ENCODE results near the gene GCFC2. TPM values are rescaled to one million over a fixed set of nuclear protein-coding genes. Genes with fewer than 3 reads are reported as not detected.

GCFC2 gene
- total and polyA plus RNA-seq, 12 donors = 12.4 to 52.9 (median 24.1) TPM

- Histone ChIP-seq H3K36me3 (replicated peaks in 1 of 2) (no peaks in the 10 kb centered on the region), H3K4me1 (replicated peaks in 1 of 2) (no peaks in the 10 kb centered on the region), H3K27ac (no peak overlapping the region), H3K9me3 (replicated peaks in 1 of 3) (no peaks in the 10 kb centered on the region), H3K27me3 (no peaks in the 10 kb centered on the region), H3K4me3 (no peak overlapping the region)
- TF ChIP-seq, protein P1, sequence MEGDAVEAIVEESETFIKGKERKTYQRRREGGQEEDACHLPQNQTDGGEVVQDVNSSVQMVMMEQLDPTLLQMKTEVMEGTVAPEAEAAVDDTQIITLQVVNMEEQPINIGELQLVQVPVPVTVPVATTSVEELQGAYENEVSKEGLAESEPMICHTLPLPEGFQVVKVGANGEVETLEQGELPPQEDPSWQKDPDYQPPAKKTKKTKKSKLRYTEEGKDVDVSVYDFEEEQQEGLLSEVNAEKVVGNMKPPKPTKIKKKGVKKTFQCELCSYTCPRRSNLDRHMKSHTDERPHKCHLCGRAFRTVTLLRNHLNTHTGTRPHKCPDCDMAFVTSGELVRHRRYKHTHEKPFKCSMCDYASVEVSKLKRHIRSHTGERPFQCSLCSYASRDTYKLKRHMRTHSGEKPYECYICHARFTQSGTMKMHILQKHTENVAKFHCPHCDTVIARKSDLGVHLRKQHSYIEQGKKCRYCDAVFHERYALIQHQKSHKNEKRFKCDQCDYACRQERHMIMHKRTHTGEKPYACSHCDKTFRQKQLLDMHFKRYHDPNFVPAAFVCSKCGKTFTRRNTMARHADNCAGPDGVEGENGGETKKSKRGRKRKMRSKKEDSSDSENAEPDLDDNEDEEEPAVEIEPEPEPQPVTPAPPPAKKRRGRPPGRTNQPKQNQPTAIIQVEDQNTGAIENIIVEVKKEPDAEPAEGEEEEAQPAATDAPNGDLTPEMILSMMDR (IDR thresholded peaks at IDR 0.05) = no peak
- no peak for TF ChIP-seq POLR2A (IDR thresholded peaks at IDR 0.05)
- intact Hi-C loops (cut with DNase I) = no loop called here
- no peak for DNase-seq
- WGBS, 4 donors = 80 to 84% (median 81%) methylated on average over 6 of the region's 6 CpGs
Observed at GRCh38 chr2:75728614-75729419, 18.1 kb upstream of the GCFC2 start.

- H3K27ac ChIP-seq = no peak overlapping the region
Observed at GRCh38 chr2:75722687-75723086, 12.0 kb upstream of the GCFC2 start.

GRCh38 chr2:75720525-75720924, 9.8 kb upstream of the GCFC2 start:
- intact Hi-C loops (cut with DNase I) = no loop called here
- DNase-seq = no peak
- H3K4me3 ChIP-seq = no peak overlapping the region
- WGBS, 4 donors = 83 to 96% (median 86%) methylated on average over 1 of the region's 1 CpG
- no peaks in the 10 kb centered on the region for H3K27me3 ChIP-seq
- H3K9me3 ChIP-seq (replicated peaks in 1 of 3) = no peaks in the 10 kb centered on the region
- no peaks in the 10 kb centered on the region for H3K36me3 ChIP-seq (replicated peaks in 1 of 2)
- no peak for TF ChIP-seq POLR2A (IDR thresholded peaks at IDR 0.05)
- TF ChIP-seq, protein P1 (IDR thresholded peaks at IDR 0.05) = no peak
- no peak overlapping the region for H3K27ac ChIP-seq
- no peaks in the 10 kb centered on the region for H3K4me1 ChIP-seq (replicated peaks in 1 of 2)

More at GRCh38 chr2:75722687-75723086, 12.0 kb upstream of the GCFC2 start:
- intact Hi-C loops (cut with DNase I) = no loop called here
- no peak overlapping the region for H3K4me3 ChIP-seq
- no peaks in the 10 kb centered on the region for H3K9me3 ChIP-seq (replicated peaks in 1 of 3)
- DNase-seq = no peak
- H3K36me3 ChIP-seq (replicated peaks in 1 of 2) = no peaks in the 10 kb centered on the region
- TF ChIP-seq POLR2A (IDR thresholded peaks at IDR 0.05) = no peak
- TF ChIP-seq, protein P1 (IDR thresholded peaks at IDR 0.05) = no peak
- H3K4me1 ChIP-seq (replicated peaks in 1 of 2) = no peaks in the 10 kb centered on the region
- no peaks in the 10 kb centered on the region for H3K27me3 ChIP-seq

DNA sequence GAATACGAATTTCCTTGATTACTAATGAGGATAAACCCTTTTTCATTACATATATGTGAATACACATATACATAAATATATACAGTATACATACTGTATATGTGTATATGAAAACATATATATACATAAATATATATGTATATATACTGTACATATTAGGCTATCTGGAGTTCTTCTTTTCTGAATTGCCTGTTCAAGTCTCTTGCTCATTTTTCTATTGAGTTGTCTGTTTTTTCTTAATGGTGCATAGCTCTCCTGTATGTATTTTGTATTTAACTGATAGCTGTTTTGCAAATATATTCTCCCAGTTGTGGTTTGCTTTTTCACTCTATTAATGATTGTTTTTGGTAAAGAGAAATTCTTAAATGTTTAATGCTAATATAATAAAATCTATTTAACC, 8.9 kb upstream of the GCFC2 start:
- no peaks in the 10 kb centered on the region for H3K9me3 ChIP-seq (replicated peaks in 1 of 3)
- H3K27ac ChIP-seq = no peak overlapping the region
- no peak overlapping the region for H3K4me3 ChIP-seq
- no peak for DNase-seq
- 94 to 100% (median 95%) methylated on average over 1 of the region's 1 CpG for WGBS, 4 donors
- no peaks in the 10 kb centered on the region for H3K36me3 ChIP-seq (replicated peaks in 1 of 2)
- no peaks in the 10 kb centered on the region for H3K27me3 ChIP-seq
- TF ChIP-seq, protein P1 (IDR thresholded peaks at IDR 0.05) = no peak
- no peak for TF ChIP-seq POLR2A (IDR thresholded peaks at IDR 0.05)
- intact Hi-C loops (cut with DNase I) = no loop called here
- H3K4me1 ChIP-seq (replicated peaks in 1 of 2) = no peaks in the 10 kb centered on the region
